ENCODE measurements around the gene EFTUD2. TPM values are rescaled to one million over a fixed set of nuclear protein-coding genes. Genes with fewer than 3 reads are reported as not detected.
A peak's percentile ranks its signal among the peaks of the same experiment; 100 is the strongest.

The EFTUD2 gene
- total and polyA plus RNA-seq, 2 donors from 2014 or later, result 37.9 to 98.4 TPM

- Histone ChIP-seq H3K9ac (ENCODE audit: low read length in 3 of 3) (no peak overlapping the region), H3K4me3 (ENCODE audit: low read length in 3 of 3) (no peak overlapping the region), H3K27ac (ENCODE audit: low read depth in 2 of 2, low read length in 2 of 2) (no peak overlapping the region), H3K4me1 (ENCODE audit: control insufficient read depth in 2 of 3, insufficient read depth in 2 of 3, low read depth in 1 of 3, low read length in 3 of 3) (no peaks in the 10 kb centered on the region), H3K36me3 (ENCODE audit: control insufficient read depth in 2 of 3, insufficient read depth in 3 of 3, low read length in 3 of 3) (no peaks in the 10 kb centered on the region), H3K27me3 (ENCODE audit: control insufficient read depth, insufficient read depth, low read length) (no peaks in the 10 kb centered on the region), H3K9me3 (ENCODE audit: control insufficient read depth in 2 of 3, insufficient read depth in 1 of 3, low read length in 3 of 3) (no peaks in the 10 kb centered on the region)
- FAIRE-seq (no peak), DNase-seq (peak in 2 of 5 donors; percentile 30 to 66)
- intact Hi-C loops (cut with DNase I), result loop anchor here (10.0 kb wide), 1 partner anchor 187 kb away; no protein-coding TSS in a partner anchor
- TF ChIP-seq CTCF (IDR thresholded peaks at IDR 0.05; ENCODE audit: borderline replicate concordance, extremely low read depth, insufficient read depth), result no peak
Observed at GRCh38 chr17:44928136-44928535, 28.9 kb upstream of the EFTUD2 start.

- Histone ChIP-seq H3K27ac (ENCODE audit: low read depth in 2 of 2, low read length in 2 of 2) (no peak overlapping the region), H3K9ac (ENCODE audit: low read length in 3 of 3) (no peak overlapping the region), H3K4me3 (ENCODE audit: low read length in 3 of 3) (no peak overlapping the region), H3K36me3 (ENCODE audit: control insufficient read depth in 2 of 3, insufficient read depth in 3 of 3, low read length in 3 of 3) (no peaks in the 10 kb centered on the region), H3K9me3 (ENCODE audit: control insufficient read depth in 2 of 3, insufficient read depth in 1 of 3, low read length in 3 of 3) (no peaks in the 10 kb centered on the region), H3K4me1 (ENCODE audit: control insufficient read depth in 2 of 3, insufficient read depth in 2 of 3, low read depth in 1 of 3, low read length in 3 of 3) (no peaks in the 10 kb centered on the region), H3K27me3 (ENCODE audit: control insufficient read depth, insufficient read depth, low read length) (no peaks in the 10 kb centered on the region)
- peak in 2 of 5 donors; percentile 19 to 32 for DNase-seq
- no peak for TF ChIP-seq CTCF (IDR thresholded peaks at IDR 0.05; ENCODE audit: borderline replicate concordance, extremely low read depth, insufficient read depth)
- intact Hi-C loops (cut with DNase I), result loop anchor here (10.0 kb wide), 1 partner anchor 187 kb away; no protein-coding TSS in a partner anchor
- FAIRE-seq, result no peak
Observed at GRCh38 chr17:44927696-44928095, 28.5 kb upstream of the EFTUD2 start.

- Histone ChIP-seq H3K9ac (ENCODE audit: low read length in 3 of 3) (no peak overlapping the region), H3K4me1 (ENCODE audit: control insufficient read depth in 2 of 3, insufficient read depth in 2 of 3, low read depth in 1 of 3, low read length in 3 of 3) (no peaks in the 10 kb centered on the region), H3K36me3 (ENCODE audit: control insufficient read depth in 2 of 3, insufficient read depth in 3 of 3, low read length in 3 of 3) (no peaks in the 10 kb centered on the region), H3K27me3 (ENCODE audit: control insufficient read depth, insufficient read depth, low read length) (no peaks in the 10 kb centered on the region), H3K4me3 (ENCODE audit: low read length in 3 of 3) (no peak overlapping the region), H3K27ac (ENCODE audit: low read depth in 2 of 2, low read length in 2 of 2) (no peak overlapping the region), H3K9me3 (ENCODE audit: control insufficient read depth in 2 of 3, insufficient read depth in 1 of 3, low read length in 3 of 3) (no peaks in the 10 kb centered on the region)
- intact Hi-C loops (cut with DNase I), result loop anchor here (10.0 kb wide), 1 partner anchor 188 kb away; no protein-coding TSS in a partner anchor
- DNase-seq, result peak in 2 of 5 donors; percentile 34 to 40
- TF ChIP-seq CTCF (IDR thresholded peaks at IDR 0.05; ENCODE audit: borderline replicate concordance, extremely low read depth, insufficient read depth), result no peak
- no peak for FAIRE-seq
Observed at GRCh38 chr17:44926821-44927525, 27.7 kb upstream of the EFTUD2 start.

Data from kidney (tissue), 14 donors.